Fibroblast of peridontal ligament (primary cell): ENCODE data around the gene EMC9.
"Not testable (repeated sequence)": the region's sequence is repeated elsewhere in the genome, so short reads cannot be mapped to it uniquely, and the experiment has no call there.

ENCODE experiments used
- DNase-seq: peaks from one replicate; pipeline ENCODE4 v3.0.0-alpha.2; 2010; ENCODE audit errors: extremely low read depth

Gene EMC9

GRCh38 chr14:24108336-24108874 is 33.0 kb downstream of the EMC9 start:
- no peak for DNase-seq

- DNase-seq = no peak
These were observed 34.6 kb downstream of the EMC9 start for GRCh38 chr14:24106672-24107271.

GRCh38 chr14:24105609-24106239 is 35.7 kb downstream of the EMC9 start:
- not testable (repeated sequence) for DNase-seq

GRCh38 chr14:24103451-24103850 is 37.9 kb downstream of the EMC9 start:
- DNase-seq = no peak

- DNase-seq = no peak
These were observed 38.9 kb downstream of the EMC9 start for GRCh38 chr14:24102357-24103048.

- no peak for DNase-seq
These were observed 40.4 kb downstream of the EMC9 start for GRCh38 chr14:24100982-24101494.

GRCh38 chr14:24100197-24100981 is 41.0 kb downstream of the EMC9 start:
- DNase-seq = no peak

- no peak for DNase-seq
These were observed 42.2 kb downstream of the EMC9 start for GRCh38 chr14:24098927-24099813.

- DNase-seq = no peak
These were observed 43.0 kb downstream of the EMC9 start for GRCh38 chr14:24098229-24098926.

- DNase-seq = no peak
These were observed 44.7 kb downstream of the EMC9 start for GRCh38 chr14:24096545-24097181.

GRCh38 chr14:24095271-24096068 is 45.9 kb downstream of the EMC9 start:
- peak; percentile 34 for DNase-seq

GRCh38 chr14:24094841-24095270 is 46.5 kb downstream of the EMC9 start:
- peak; percentile 2 for DNase-seq

GRCh38 chr14:24093901-24094840 is 47.2 kb downstream of the EMC9 start, which contains the start of gene PCK2:
PCK2 (plus strand) TSS chr14:24094311; CDS start chr14:24094406, 95 bp downstream.
- peak; percentile 81 for DNase-seq

GRCh38 chr14:24093207-24093900 is 48.0 kb downstream of the EMC9 start:
- DNase-seq = no peak

- DNase-seq = peak; percentile 52
These were observed 48.7 kb downstream of the EMC9 start for GRCh38 chr14:24092505-24093206.

GRCh38 chr14:24092110-24092504 is 49.3 kb downstream of the EMC9 start:
- DNase-seq = no peak
